GM12801 (cell line): Measurements from ENCODE around the gene NTRK2.

Experiments used
- CTCF ChIP-seq: IDR thresholded peaks from one replicate; pipeline ENCODE4 v1.5.1; 2011; ENCODE audit warnings: control low read depth; ENCODE audit not compliant: insufficient read length; ENCODE audit errors: extremely low read depth

NTRK2 gene

DNA sequence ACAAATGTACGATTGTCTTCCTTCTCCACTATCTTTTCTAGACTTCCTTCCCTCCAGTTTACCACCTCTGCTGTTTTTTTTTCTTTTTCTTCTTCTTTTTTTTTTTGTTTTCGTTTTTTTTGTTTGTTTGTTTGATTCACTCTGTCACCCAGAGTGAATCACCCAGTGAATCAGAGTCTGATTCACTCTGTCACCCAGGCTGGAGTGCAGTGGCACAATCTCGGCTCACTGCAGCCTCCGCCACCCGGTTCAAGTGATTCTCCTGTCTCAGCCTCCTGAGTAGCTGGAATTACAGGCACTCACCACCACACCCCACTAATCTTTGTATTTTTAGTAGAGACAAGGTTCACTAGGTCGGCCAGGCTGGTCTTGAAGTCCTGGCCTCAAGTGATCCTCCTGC, 375.7 kb downstream of the NTRK2 start:
- no peak for TF ChIP-seq CTCF

DNA sequence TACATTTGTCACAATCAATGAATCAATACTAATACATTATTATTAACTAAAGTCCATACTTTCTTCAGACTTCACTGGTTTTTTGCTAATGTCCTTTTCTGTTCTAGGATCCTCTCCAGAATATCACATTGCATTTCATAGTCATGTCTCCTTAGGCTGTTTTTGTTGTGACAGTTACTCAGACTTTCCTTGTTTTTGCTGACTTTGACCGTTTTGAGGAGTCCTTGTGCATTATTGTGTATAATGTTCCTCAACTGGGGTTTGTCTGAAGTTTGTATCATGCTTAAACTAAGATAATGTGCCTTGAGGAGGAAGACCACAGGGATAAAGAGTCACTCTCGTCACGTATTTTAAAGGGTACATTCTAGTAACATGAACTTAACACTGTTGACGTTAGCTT, 376.9 kb downstream of the NTRK2 start:
- TF ChIP-seq CTCF, result no peak

DNA sequence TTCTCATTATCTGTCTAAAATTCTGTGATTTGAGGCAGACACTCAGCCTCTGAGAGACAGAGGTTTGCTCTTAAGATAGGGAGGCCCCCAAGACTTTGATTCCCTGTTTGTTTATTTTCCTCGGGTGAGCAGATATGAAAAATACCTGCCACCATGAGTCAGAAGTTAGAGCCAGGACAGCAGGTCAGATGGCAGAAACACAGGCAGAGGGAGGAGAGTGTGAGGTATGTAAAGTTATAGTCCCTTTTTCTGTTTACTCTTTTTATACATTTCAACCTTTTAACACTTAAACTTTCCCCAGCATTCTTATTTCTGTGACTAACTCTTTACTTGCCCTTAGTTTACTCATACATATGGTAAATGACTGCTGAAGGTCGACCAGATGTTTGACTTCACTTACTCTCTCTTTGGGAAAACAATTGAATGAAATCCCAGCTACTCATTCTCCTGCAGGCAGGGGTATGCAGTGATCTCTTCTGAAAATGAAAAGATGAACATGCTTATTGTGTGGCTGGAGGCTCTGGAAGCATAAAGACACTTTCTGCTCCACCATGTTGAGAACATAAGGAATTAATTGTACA, 383.8 kb downstream of the NTRK2 start:
- no peak for TF ChIP-seq CTCF

- TF ChIP-seq CTCF, result no peak
These were observed 384.5 kb downstream of the NTRK2 start for GRCh38 chr9:85054017-85054416.

DNA sequence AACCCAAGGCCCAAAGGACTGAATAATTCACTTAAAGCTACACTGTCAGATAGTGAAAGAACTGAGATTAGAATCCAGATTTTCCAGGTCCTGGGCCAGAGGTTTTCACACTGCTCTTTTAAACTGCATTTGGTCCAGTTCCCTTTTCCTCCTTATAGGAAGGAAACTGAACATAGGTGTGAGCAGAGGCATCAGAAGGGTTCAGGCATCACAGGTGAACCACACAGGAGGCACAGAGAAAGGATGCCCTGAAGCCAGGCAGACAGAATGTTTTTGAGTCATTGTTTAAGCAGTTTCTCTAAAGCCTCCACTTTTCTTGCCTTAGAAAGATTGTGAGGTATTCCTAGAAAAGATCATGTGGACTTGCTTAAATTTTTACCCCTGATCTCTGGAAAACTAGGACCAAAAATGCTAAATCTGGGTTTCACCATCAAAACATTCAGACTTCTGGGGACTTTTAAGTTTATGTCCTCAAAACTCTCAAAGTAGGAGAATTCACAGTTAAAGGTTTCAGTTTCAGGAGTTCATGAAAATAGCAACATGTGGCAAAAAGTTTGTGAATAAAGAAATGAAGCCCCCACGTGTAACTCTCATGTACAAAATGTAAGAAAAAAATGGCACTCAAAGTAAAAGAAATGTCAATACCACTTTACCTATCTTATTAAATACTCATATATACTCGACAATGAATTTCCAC, 386.1 kb downstream of the NTRK2 start:
- no peak for TF ChIP-seq CTCF

GRCh38 chr9:85056203-85056572, 386.7 kb downstream of the NTRK2 start:
- TF ChIP-seq CTCF, result no peak

- no peak for TF ChIP-seq CTCF
These were observed 392.4 kb downstream of the NTRK2 start for GRCh38 chr9:85061969-85062368.
